ENCODE results near the gene OCA2.
A peak's percentile ranks its signal among the peaks of the same experiment; 100 is the strongest.

The OCA2 gene

GRCh38 chr15:28109626-28110455, 10.7 kb upstream of the OCA2 start:
- H3K36me3 ChIP-seq (ENCODE audit: insufficient read depth, low read depth, low read length), result peaks cover 41% of the 10 kb centered on the region
- H3K9me3 ChIP-seq (ENCODE audit: insufficient read depth, low read depth, low read length), result no peaks in the 10 kb centered on the region
- H3K27me3 ChIP-seq (ENCODE audit: insufficient read depth, low read length), result peaks cover 35% of the 10 kb centered on the region
- no peak overlapping the region for H3K4me3 ChIP-seq (ENCODE audit: low read length)
- H3K4me1 ChIP-seq (ENCODE audit: insufficient read depth, low read length), result no peaks in the 10 kb centered on the region
- H3K27ac ChIP-seq (ENCODE audit: low read length), result no peak overlapping the region
- H3K9ac ChIP-seq (ENCODE audit: low read depth, low read length), result no peak overlapping the region

DNA sequence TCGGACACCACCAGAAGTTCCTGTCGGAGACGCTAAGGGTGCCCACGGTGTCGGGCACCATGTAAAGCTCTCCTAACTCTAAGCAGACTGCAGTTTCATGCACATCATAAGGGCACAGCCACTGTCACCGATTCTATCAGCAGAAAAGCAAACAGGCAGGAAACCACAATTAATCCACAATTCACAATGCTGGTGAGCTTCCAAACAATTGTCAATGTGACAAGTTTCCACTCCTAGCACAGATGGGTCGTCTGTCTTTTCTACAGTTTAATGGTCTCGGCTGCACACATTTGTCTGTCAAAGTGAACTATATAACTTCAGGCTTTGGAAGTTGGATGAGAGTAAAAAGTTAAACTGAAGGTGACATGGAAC, 8.8 kb upstream of the OCA2 start:
- Histone ChIP-seq H3K9ac (ENCODE audit: low read depth, low read length) (no peak overlapping the region), H3K27ac (ENCODE audit: low read length) (no peak overlapping the region), H3K27me3 (ENCODE audit: insufficient read depth, low read length) (peaks cover 52% of the 10 kb centered on the region), H3K36me3 (ENCODE audit: insufficient read depth, low read depth, low read length) (peaks cover 21% of the 10 kb centered on the region), H3K9me3 (ENCODE audit: insufficient read depth, low read depth, low read length) (no peaks in the 10 kb centered on the region), H3K4me3 (ENCODE audit: low read length) (peak overlapping the region; percentile 80; the same call in 1 of the 2 replicates), H3K4me1 (ENCODE audit: insufficient read depth, low read length) (no peaks in the 10 kb centered on the region)

DNA sequence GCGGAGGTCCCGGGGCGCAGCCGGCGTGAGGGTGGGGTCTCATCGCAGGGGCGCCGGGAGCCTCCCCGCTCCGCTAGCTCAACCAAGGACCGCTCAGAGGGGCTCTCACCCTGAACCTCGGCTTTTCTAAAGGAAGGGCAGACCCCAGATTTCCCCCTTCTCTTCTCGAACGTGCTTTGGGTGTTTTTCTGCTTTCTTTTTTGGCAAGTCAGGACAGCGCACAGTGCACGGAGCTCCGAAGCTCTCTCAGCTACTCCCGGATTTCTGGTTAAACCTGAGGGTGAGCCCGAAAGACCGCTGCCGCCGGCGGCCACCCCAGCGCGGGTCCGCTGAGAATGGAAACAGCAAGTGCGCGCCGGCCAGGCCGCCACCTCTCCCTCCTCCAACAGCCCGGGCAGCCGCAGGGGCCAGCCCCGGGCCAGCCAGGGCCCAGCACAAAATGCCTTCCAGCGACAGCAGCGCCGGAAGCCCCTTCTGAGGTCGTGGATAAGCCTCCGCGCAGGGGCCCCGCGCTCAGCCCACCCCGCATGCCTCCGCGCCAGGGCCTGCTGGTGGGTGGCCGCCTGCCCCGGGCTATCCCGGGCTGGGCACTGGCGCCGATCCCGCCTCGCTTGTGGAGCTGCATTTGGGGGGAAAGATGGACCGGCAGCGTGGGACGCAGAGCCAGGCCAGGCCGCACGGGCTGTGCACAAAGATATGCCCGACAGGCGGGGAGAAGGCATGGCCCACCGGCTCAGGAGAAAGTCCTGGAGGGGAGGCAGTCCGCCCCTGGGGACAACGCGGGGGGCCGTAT, 8.2 kb upstream of the OCA2 start:
- H3K4me3 ChIP-seq (ENCODE audit: low read length), result peak overlapping the region; percentile 80
- H3K9ac ChIP-seq (ENCODE audit: low read depth, low read length), result no peak overlapping the region

DNA sequence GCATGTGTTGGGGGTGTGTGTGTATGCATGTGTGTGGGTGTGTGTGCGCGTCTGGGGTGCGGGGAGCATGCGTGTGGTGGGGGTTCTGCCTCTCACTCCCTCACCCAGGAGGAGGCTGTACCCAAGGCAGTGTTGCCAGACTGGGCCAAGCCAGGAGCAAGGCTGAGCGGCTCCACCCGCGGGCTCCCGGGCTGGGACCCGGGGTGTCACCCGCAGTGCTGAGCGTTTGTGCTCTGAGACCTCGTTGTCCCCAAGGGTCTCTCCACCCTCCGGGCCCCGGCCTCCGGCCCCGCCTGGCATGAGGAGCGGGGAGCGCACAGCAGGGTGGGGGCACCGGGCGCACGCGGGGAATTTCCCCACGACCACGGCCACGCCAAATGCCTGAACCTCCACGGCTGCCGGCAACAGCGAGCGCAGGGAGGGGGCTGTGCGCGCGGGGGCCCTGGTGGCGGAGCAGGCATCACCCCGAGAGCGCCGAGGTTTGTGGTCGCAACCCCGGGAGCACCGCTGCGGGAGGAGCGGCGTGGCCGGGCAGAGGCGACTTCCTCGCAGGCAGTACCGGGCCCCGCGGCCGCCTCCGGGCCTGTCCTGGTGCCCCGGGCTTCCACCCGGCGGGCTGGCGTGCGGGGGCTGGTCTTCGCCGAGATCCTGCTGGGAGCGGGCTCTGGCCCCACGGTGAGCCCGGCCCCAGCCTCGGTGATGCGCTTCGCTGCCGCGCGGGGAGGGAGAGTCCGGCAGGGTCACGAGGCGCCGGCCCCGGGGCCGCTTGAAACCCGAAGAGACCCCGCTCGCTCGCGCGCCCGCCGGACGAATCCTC, 7.4 kb upstream of the OCA2 start:
- Histone ChIP-seq H3K9ac (ENCODE audit: low read depth, low read length) (no peak overlapping the region), H3K27ac (ENCODE audit: low read length) (no peak overlapping the region), H3K27me3 (ENCODE audit: insufficient read depth, low read length) (peaks cover 65% of the 10 kb centered on the region), H3K36me3 (ENCODE audit: insufficient read depth, low read depth, low read length) (peaks cover 8% of the 10 kb centered on the region), H3K9me3 (ENCODE audit: insufficient read depth, low read depth, low read length) (no peaks in the 10 kb centered on the region), H3K4me1 (ENCODE audit: insufficient read depth, low read length) (no peaks in the 10 kb centered on the region), H3K4me3 (ENCODE audit: low read length) (peak overlapping the region; percentile 80; the same call in 1 of the 2 replicates)

More for the DNA sequence above, 8.2 kb upstream of the OCA2 start:
- Histone ChIP-seq H3K9me3 (ENCODE audit: insufficient read depth, low read depth, low read length) (no peaks in the 10 kb centered on the region), H3K36me3 (ENCODE audit: insufficient read depth, low read depth, low read length) (peaks cover 16% of the 10 kb centered on the region), H3K27ac (ENCODE audit: low read length) (no peak overlapping the region), H3K27me3 (ENCODE audit: insufficient read depth, low read length) (peaks cover 57% of the 10 kb centered on the region), H3K4me1 (ENCODE audit: insufficient read depth, low read length) (no peaks in the 10 kb centered on the region)

DNA sequence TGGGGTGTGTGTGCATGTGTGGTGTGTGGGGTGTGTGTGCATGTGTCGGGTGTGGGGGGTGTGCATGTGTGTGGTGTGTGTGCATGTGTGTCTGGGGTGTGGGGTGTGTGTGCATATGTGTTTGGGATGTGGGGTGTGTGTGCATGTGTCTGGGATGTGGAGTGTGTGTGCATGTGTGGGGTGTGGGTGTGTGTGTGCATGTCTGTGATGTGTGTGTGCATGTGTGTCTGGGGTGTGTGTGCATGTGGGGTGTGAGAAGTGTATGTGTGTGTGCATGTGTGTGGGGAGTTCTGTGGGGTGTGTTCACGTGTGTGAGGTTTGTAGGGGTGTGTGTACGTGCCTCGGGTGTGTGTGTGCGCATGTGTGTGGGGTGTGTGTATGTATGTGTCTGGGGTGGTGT, 6.7 kb upstream of the OCA2 start:
- Histone ChIP-seq H3K4me3 (ENCODE audit: low read length) (no peak overlapping the region), H3K27me3 (ENCODE audit: insufficient read depth, low read length) (peaks cover 72% of the 10 kb centered on the region), H3K9me3 (ENCODE audit: insufficient read depth, low read depth, low read length) (no peaks in the 10 kb centered on the region), H3K4me1 (ENCODE audit: insufficient read depth, low read length) (no peaks in the 10 kb centered on the region), H3K36me3 (ENCODE audit: insufficient read depth, low read depth, low read length) (peaks cover under 1% of the 10 kb centered on the region; the same call in 1 of the 2 replicates), H3K27ac (ENCODE audit: low read length) (no peak overlapping the region), H3K9ac (ENCODE audit: low read depth, low read length) (no peak overlapping the region)

DNA sequence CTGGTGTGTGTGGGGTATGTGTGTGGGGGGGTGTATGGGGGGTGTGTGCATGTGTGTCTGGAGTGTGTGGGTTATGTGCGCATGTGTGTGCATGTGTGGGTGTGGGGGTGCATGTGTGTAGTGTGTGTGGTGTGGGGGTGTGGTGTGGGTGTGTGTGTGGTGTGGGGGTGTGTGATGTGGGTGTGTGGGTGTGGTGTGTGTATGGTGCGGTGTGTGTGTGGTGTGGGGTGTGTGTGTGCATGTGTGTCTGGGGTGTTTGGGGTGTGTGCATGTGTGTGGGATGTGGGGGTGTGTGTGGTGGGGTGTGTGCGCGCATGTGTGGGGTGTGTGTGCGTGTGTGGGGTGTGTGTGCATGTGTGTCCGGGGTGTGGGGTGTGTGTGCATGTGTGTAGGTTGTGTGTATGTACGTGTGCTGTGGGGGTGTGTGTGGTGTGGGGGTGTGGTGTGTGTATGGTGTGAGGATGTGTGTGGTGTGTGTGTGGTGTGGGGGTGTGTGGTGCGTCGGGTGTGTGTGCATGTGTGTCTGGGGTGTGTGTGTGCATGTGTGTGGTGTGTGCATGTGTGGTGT, 6.2 kb upstream of the OCA2 start:
- Histone ChIP-seq H3K9me3 (ENCODE audit: insufficient read depth, low read depth, low read length) (no peaks in the 10 kb centered on the region), H3K4me1 (ENCODE audit: insufficient read depth, low read length) (no peaks in the 10 kb centered on the region), H3K4me3 (ENCODE audit: low read length) (no peak overlapping the region), H3K9ac (ENCODE audit: low read depth, low read length) (no peak overlapping the region), H3K36me3 (ENCODE audit: insufficient read depth, low read depth, low read length) (no peaks in the 10 kb centered on the region), H3K27ac (ENCODE audit: low read length) (no peak overlapping the region), H3K27me3 (ENCODE audit: insufficient read depth, low read length) (peaks cover 77% of the 10 kb centered on the region)

GRCh38 chr15:28104326-28104725, 5.2 kb upstream of the OCA2 start:
- H3K4me1 ChIP-seq (ENCODE audit: insufficient read depth, low read length), result no peaks in the 10 kb centered on the region
- no peak overlapping the region for H3K27ac ChIP-seq (ENCODE audit: low read length)
- no peak overlapping the region for H3K4me3 ChIP-seq (ENCODE audit: low read length)
- no peak overlapping the region for H3K9ac ChIP-seq (ENCODE audit: low read depth, low read length)
- H3K36me3 ChIP-seq (ENCODE audit: insufficient read depth, low read depth, low read length), result no peaks in the 10 kb centered on the region
- H3K9me3 ChIP-seq (ENCODE audit: insufficient read depth, low read depth, low read length), result no peaks in the 10 kb centered on the region
- peaks cover 87% of the 10 kb centered on the region for H3K27me3 ChIP-seq (ENCODE audit: insufficient read depth, low read length)

GRCh38 chr15:28103831-28104230, 4.7 kb upstream of the OCA2 start:
- Histone ChIP-seq H3K9ac (ENCODE audit: low read depth, low read length) (no peak overlapping the region), H3K9me3 (ENCODE audit: insufficient read depth, low read depth, low read length) (no peaks in the 10 kb centered on the region), H3K36me3 (ENCODE audit: insufficient read depth, low read depth, low read length) (no peaks in the 10 kb centered on the region), H3K4me1 (ENCODE audit: insufficient read depth, low read length) (peaks cover 2% of the 10 kb centered on the region; the same call in 1 of the 2 replicates), H3K27me3 (ENCODE audit: insufficient read depth, low read length) (peaks cover 91% of the 10 kb centered on the region), H3K4me3 (ENCODE audit: low read length) (no peak overlapping the region), H3K27ac (ENCODE audit: low read length) (no peak overlapping the region)

- Histone ChIP-seq H3K27ac (ENCODE audit: low read length) (no peak overlapping the region), H3K4me1 (ENCODE audit: insufficient read depth, low read length) (peaks cover 7% of the 10 kb centered on the region), H3K4me3 (ENCODE audit: low read length) (no peak overlapping the region), H3K36me3 (ENCODE audit: insufficient read depth, low read depth, low read length) (no peaks in the 10 kb centered on the region), H3K9ac (ENCODE audit: low read depth, low read length) (no peak overlapping the region), H3K9me3 (ENCODE audit: insufficient read depth, low read depth, low read length) (no peaks in the 10 kb centered on the region), H3K27me3 (ENCODE audit: insufficient read depth, low read length) (peaks cover 96% of the 10 kb centered on the region)
Measured at GRCh38 chr15:28101983-28102441, 2.9 kb upstream of the OCA2 start.

- Histone ChIP-seq H3K9me3 (ENCODE audit: insufficient read depth, low read depth, low read length) (no peaks in the 10 kb centered on the region), H3K9ac (ENCODE audit: low read depth, low read length) (no peak overlapping the region), H3K4me1 (ENCODE audit: insufficient read depth, low read length) (peaks cover 7% of the 10 kb centered on the region), H3K36me3 (ENCODE audit: insufficient read depth, low read depth, low read length) (no peaks in the 10 kb centered on the region), H3K4me3 (ENCODE audit: low read length) (no peak overlapping the region), H3K27ac (ENCODE audit: low read length) (no peak overlapping the region), H3K27me3 (ENCODE audit: insufficient read depth, low read length) (peaks cover 96% of the 10 kb centered on the region)
Measured at GRCh38 chr15:28101201-28101600, 2.1 kb upstream of the OCA2 start.

DNA sequence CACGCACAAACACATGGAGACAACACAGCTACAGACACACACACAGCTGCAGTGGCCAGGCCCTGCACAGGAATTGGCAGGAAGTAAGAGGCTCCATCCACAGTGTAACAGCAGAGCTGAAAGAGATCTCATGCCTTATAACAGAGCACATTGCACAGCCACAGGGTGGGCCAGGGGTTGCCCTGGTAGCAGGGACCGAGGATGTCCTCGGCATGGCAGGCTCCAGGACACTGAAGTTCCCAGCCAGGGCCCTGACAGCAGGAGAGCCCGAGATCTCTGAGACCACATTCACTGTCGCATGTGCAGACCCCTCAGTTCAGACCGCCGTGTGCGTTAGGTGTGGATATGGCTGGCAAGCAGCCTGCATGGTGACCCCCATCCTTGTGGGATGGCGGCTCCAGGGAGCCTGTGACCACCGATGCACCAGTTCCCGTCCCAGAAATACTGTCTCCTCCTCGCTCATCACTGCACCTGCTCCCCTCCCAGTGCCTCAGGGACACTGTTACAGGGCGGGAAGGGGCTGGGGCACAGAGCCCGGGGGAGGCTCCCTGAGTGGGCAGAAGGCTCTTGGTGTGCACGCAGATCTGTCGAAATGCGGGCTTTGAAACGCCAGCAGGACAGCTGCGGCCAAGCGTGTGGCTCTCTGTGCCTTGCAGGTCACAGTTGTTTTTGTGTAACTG, 1.5 kb upstream of the OCA2 start:
- H3K9me3 ChIP-seq (ENCODE audit: insufficient read depth, low read depth, low read length), result no peaks in the 10 kb centered on the region
- no peak overlapping the region for H3K27ac ChIP-seq (ENCODE audit: low read length)
- H3K4me3 ChIP-seq (ENCODE audit: low read length), result no peak overlapping the region
- peaks cover 7% of the 10 kb centered on the region for H3K4me1 ChIP-seq (ENCODE audit: insufficient read depth, low read length)
- H3K27me3 ChIP-seq (ENCODE audit: insufficient read depth, low read length), result peaks cover 96% of the 10 kb centered on the region
- no peak overlapping the region for H3K9ac ChIP-seq (ENCODE audit: low read depth, low read length)
- no peaks in the 10 kb centered on the region for H3K36me3 ChIP-seq (ENCODE audit: insufficient read depth, low read depth, low read length)
